ENCODE results near the gene TMEM208.

The TMEM208 gene

GRCh38 chr16:67252609-67253497 is 25.9 kb downstream of the TMEM208 start:
- DNase-seq (ENCODE audit: low read depth), result no peak

DNA sequence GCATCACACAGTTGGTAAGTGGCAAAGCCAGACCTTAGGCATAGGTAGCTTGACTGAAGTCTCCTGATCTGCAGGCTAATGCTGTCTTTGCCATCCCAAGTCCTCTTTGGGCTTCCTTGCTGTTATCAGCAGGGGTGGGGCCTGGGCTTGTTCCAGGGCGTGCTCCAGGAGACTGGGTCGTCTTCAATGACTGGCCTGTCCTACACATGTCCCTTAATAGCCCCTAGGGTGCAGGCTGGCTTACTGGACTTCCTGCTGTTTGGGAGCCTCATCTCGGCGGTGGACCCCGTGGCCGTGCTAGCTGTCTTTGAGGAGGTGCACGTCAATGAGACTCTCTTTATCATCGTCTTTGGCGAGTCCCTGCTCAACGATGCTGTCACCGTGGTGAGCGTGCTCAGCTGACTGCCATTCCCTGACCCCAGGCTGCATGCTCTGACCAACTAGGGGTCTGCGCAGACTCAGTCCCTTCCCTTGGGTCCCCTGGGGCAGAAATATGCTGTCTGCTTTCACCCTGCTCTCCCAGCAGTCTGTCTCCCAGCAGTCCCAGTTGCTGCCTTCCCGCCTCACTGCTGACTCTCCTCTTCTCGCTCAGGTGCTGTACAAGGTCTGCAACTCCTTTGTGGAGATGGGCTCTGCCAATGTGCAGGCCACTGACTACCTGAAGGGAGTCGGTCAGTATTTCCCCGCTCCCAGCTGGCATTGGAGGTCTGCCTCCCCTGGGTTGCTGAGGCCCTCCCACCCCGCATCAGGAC is 28.0 kb downstream of the TMEM208 start:
- no peak for DNase-seq (ENCODE audit: low read depth)

GRCh38 chr16:67255553-67256221 is 28.8 kb downstream of the TMEM208 start:
- no peak for DNase-seq (ENCODE audit: low read depth)

DNA sequence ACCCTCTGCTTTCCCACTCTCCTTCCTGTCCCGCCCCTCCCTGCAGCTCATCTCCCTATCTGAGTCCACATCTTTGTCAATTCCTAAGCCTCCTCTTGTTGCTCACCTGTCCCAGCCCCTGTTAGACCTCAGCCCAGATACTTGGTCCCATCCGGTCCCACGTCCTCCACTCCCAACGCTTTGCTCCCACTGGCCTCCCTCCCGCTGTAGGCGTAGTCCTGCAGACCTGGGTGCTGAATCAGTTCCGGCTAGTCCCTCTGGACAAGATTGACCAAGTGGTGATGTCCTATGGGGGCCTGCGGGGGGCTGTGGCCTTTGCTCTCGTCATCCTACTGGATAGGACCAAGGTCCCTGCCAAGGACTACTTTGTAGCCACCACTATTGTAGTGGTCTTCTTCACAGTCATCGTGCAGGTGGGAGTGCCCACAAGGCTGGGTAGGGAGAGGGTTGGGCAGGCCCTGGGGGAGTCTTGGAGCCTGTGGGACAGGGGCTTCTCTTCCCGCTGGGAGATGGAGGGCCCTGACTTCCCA is 29.8 kb downstream of the TMEM208 start:
- no peak for DNase-seq (ENCODE audit: low read depth)

GRCh38 chr16:67257486-67258160 is 30.7 kb downstream of the TMEM208 start:
- DNase-seq (ENCODE audit: low read depth), result no peak

DNA sequence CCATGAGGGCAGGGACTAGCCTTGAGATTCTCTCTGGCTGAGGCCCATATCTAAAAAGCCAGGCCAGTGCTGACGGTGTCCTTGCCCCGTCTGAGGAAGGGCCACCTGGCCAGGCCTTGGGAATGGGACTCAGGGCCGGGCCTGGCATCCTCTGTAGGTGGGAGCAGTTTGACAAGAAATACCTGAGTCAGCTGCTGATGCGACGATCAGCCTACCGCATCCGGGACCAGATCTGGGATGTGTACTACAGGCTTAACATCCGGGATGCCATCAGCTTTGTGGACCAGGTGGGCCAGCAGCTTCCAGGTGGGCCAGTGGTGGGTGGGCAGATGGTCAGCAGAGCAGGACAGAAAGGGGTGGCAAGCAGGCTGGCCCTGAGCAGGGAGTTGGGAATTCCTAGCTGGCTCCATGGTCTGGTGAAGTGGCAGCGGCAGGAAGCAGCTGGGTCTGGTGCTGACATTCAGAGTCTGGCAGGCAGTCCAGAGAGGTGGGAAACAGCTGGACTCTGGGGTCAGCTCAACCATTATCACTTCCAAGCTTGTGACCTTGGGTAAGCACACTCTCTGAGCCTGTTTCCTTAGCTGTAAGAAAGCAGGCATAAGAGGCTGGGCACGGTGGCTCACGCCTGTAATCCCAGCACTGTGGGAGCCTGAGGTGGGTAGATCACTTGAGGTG is 31.4 kb downstream of the TMEM208 start:
- DNase-seq (ENCODE audit: low read depth), result no peak

DNA sequence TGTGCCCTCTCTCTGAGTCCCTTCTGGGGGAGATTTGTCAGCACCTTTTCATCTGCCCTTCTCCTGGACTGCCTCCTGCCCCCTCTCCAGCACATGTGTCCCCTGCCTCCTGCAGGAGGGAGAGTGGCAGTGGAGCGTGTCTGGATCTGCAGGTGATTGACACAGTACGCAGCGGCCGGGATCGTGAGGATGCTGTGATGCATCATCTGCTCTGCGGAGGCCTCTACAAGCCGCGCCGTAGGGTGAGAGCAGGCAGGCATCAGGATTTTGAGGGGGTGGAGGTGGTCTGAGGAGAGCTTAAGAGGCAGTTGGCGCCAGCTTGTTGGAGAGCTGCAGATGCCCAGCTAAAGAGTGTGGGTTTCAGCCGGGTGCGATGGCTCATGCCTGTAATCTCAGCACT is 32.8 kb downstream of the TMEM208 start:
- no peak for DNase-seq (ENCODE audit: low read depth)

DNA sequence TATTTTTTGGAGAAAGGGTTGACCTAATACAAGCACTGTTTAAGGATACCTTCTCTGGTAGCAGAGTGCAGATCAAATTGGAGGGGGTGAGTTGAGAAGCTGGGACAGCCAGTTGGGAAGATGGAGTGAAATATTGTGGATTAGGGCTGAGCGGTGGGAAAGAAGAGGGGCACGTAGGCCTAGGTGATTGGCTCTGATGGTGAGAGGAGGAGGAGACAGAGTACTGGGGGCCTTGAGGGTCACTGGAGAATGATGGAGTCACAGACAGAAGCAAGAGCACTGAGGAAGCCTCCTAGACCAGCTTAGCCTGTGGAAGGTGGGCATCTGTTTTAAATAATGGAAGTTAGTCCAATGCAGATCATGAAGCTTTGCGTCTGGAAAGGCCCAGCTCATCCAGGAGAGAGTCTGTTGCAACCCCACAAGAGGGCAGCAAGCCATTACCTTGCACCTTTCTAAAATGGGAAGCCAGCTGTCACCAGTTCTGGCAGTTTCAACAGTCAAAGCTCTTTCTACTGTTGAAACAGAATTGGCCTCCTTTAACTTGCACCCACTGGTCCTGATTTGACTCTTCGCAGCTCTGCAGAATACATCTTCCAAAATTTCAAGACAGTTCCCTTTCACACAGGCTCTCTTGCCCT is 33.6 kb downstream of the TMEM208 start:
- no peak for DNase-seq (ENCODE audit: low read depth)

- DNase-seq (ENCODE audit: low read depth), result no peak
Measured at GRCh38 chr16:67263201-67263600, 36.3 kb downstream of the TMEM208 start.

DNA sequence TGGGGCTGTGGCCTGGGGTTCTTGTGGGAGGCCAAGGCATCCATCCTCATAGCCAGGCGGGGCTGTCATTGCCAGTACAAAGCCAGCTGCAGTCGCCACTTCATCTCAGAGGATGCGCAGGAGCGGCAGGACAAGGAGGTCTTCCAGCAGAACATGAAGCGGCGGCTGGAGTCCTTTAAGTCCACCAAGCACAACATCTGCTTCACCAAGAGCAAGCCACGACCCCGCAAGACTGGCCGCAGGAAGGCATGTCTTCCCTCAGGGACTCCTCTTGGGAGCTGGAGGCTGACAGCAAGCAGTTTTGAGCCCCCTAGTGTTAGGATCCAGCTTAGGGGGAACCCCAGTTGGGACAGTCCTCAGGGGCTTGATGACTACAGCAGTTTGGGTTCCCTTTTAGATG is 37.3 kb downstream of the TMEM208 start:
- DNase-seq (ENCODE audit: low read depth), result no peak

DNA sequence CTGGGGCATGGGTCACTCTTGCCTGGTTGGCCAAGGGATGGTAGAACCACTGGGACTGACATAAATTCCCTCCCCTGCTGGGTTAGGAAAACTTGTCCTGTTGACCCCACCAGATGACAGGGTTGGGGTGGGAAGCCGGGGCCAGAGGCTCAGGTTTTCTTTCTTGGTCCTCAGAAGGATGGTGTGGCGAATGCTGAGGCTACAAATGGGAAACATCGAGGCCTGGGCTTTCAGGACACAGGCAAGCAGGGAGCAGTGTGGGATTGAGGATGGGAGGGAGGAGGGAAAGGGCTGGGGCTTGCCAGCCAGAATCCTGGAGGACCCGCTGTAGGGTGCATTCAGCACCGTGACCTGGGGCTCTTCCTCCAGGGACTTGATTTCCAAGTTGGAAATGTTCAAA is 37.9 kb downstream of the TMEM208 start:
- DNase-seq (ENCODE audit: low read depth), result no peak

DNA sequence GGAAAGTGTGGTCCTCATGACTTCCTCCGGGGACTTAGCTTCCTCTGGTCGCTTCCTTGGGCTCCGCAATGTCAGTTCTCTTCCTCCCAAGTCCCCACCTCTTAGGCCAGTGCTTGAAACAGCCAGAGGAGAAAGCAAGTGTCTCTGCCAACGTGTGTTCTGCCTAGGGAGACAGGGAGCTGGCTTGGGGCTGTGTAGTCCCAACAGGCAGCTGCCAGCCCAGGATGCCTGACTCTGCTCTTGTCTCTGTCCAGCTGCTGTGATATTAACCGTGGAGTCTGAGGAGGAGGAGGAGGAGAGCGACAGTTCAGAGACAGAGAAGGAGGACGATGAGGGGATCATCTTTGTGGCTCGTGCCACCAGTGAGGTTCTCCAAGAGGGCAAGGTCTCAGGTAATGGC is 38.9 kb downstream of the TMEM208 start:
- no peak for DNase-seq (ENCODE audit: low read depth)

DNA sequence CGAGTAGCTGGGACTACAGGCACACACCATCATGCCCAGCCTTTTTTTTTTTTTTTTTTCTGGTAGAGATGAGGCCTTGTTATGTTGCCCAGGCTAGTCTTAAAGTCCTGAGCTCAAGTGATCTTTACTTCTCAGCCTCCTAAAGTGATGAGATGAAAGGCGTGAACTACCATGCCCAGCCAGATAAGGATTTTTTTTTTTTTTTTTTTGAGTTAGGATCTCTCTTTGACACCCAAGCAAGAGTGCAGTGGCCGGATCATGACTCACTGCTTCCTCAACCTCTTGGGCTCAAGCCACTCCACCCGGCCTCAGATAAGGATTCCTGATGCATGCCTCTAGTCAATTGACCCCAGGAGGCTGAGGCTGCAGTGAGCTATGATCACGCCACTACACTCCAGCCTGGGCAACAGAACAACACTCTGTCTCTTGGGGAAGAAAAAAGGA is 41.2 kb downstream of the TMEM208 start:
- DNase-seq (ENCODE audit: low read depth), result peak; percentile 96

DNA sequence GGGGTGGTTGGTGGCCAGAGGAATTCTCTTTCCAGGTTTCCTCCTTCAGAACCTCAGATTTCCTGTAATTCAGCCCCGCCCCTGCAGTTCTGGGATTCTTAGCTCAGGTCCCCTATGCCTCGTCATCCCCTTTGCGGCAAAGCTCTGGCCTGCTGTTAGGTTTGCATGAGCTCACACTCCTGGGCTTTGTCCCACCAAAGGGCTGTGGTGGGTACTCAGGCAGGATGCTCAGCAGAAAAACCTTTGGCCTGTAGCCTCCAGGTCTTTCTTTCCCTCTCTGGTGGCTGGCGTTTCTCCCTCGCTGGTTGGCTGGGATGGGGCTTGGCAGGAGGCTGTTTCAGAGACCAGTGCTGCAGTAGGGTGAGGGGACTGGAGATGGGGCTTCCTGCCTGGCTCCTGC is 42.8 kb downstream of the TMEM208 start:
- DNase-seq (ENCODE audit: low read depth), result peak; percentile 65

- no peak for DNase-seq (ENCODE audit: low read depth)
Measured at GRCh38 chr16:67270931-67271338, 44.0 kb downstream of the TMEM208 start.

DNA sequence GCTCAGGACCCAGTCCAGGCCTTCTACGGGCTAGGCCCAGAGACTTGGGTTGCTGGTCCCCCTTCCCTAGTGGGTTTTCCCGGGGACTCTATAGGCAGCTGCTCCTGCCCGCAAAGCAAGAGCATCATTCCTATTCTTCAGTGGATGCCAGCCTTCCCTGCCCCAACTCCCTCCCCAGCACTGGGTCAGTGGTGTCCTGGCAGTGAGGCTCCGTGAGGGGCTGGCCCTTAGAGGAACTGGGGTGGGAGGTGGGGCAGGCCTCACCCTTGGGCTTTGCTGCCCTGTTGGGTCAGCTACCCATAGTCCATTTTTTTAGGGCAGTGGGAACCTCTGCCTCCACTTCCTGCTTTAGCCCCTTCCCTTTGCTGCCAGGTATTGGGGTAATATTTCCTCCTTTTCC is 44.5 kb downstream of the TMEM208 start:
- DNase-seq (ENCODE audit: low read depth), result no peak

- DNase-seq (ENCODE audit: low read depth), result no peak
Measured at GRCh38 chr16:67275321-67275720, 48.4 kb downstream of the TMEM208 start.

DNA sequence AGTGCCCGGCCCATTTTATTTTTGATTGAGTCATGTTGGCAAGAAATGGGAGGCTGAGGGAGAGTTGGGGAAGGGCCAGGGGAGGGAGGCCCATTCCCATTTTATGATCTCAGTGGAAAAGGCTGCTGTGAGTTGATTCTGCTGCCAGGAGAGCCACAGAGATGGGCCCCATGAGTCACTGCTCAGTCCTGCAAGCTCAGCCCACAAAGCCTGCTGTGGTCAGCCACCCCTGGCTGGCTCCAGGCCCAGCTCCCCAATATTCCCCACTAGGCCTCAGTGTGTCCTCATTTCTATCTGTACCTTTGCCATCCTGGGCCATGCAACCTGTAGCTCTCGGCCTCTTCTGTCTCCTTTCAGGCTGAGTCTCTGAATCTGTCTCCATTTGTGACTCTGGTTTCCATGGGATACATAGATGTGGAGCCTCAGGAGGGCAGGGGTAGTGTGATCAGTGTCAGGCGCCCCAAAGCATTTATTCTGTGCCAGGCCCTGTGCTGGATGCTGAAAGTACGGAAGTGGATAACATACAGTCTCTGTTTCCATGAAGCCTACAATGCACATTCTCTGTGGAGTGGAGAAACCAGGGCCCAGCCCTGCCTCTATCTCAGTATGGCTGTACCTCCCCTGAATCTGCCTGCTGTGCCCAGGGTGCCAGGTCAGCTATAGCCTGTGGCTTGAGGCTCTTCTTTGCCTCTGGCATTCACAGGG is 50.5 kb downstream of the TMEM208 start:
- DNase-seq (ENCODE audit: low read depth), result peak; percentile 99

- peak; percentile 89 for DNase-seq (ENCODE audit: low read depth)
Measured at GRCh38 chr16:67277999-67278772, 51.3 kb downstream of the TMEM208 start.
